IPS-NIHi11 (cell line): ENCODE results near the gene TMEM63B.
"Not testable (repeated sequence)": the region's sequence is repeated elsewhere in the genome, so short reads cannot be mapped to it uniquely, and the experiment has no call there.

ENCODE experiments used
- DNase-seq: peaks from one replicate; pipeline ENCODE4 v3.0.0; 2012; ENCODE audit warnings: mixed read lengths, low spot score

Gene TMEM63B

DNA sequence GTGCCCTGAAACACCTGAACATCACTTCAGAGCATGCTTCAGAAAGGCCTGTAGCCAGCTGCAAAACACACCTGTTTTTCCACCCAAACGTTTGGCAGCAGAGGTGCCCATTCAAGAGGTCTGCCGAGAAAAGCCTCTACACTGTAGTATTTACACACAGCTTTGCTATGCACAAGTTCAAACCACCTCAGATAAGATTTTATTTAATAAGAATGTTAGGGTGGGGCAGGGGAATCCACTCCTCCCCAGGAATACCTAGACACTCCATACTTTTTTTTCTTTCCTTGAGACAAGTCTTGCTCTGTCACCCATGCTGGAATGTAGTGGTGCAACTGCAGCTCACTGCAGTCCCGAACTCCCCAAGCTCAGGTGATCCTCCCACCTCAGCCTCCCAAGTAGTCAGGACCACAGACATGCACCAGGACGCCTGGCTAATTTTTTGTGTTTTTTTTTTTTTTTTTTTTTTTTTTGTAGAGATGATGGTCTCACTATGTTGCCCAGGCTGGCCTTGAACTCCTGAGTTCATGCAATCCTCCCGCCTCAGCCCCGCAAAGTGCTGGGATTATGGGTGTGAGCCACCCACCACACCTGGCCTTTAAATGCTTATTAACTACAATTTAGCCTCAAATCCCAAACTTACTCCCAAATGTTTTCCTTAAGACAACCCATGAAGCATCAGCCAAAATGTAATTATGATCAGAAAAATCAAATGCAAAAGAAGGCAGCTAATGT is 9.8 kb upstream of the TMEM63B start:
- no peak for DNase-seq

DNA sequence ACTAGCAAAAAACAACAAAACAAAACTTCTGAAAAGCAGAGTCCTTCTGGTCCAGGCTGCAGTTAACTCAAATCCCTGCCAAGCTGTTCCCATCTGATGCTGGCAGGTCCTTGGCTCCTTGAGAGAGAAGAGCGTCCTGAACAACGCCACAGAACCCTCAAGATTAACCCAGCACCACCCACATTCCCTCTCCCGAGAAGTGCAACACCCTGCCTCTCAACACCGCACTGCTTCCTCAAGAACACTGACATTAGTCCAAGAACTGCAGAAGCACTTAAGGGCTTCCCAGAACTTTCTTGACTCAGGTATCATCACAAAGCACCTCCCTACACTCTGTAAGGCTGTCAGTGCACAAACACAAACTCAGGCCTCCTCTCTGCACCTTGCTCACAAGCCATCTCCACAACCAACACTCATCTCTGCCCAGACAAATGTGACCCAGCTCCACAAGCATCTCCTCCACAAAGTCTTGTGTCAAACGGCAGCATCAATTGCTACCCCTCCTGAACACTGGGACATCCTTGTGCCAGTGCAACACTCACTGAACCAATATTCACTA is 7.6 kb upstream of the TMEM63B start:
- DNase-seq: no peak

- no peak for DNase-seq
Observed at GRCh38 chr6:44120692-44121443, 6.5 kb upstream of the TMEM63B start.

GRCh38 chr6:44122801-44123200 is 4.6 kb upstream of the TMEM63B start:
- no peak for DNase-seq

DNA sequence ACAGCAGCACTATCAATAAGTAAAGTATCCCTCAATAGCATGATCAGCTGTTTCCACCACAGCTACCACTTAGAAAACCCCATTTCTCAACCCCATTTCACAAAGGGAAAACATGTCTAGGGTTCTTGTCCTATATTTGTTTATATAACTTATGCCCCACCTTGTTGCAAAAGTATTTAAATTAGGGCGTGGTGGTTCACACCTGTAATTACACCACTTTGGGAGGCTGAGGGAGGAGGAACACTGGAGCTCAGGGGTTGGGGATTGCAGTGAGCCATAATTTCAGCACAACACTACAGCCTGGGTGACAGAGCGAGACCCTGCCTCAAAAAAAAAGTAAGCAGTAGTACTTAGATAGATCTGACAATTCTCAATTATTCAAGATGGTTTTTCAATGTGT is 3.8 kb upstream of the TMEM63B start:
- no peak for DNase-seq

DNA sequence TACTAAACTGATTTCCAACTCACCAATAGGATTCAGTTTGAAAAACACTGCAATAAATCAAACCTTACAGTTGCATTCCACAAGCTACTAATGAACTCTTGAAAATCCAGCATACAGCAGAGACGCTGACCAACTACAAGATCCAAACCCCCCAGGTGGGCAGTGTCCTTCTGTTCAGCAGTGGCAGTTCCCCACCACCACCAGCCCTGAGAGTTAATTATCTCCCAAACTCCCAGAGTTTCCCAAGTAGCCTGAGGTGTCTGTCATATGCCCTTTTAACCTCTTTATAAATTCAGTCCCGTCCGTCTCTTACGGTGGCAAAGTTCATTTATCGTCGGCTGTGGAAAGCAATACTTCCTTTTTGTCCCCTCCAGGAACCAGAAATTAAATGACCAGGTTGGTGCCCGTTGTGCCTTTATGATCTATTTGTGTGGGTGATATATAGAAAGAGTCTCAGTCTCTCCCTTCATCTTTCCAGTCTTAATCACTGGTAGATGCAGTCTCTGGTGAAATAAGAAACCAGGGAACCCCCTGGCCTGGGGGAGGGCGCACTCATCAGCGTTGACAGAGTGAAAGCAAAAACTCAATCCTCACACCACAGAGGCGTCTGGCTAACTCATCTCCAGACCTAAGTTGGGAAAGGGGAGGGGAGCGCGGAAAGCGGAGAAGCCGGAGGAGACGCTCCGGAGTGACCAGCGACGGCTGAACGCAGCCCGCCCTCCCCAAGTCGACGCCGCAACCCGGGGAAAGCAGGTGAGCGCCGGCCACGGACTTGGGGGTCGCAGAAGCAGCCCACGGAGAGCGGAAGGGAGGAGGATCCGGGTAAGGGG is 819 bp upstream of the TMEM63B start:
- peak; percentile 76 for DNase-seq

GRCh38 chr6:44128020-44128917 is 915 bp downstream of the TMEM63B start:
- peak; percentile 63 for DNase-seq

DNA sequence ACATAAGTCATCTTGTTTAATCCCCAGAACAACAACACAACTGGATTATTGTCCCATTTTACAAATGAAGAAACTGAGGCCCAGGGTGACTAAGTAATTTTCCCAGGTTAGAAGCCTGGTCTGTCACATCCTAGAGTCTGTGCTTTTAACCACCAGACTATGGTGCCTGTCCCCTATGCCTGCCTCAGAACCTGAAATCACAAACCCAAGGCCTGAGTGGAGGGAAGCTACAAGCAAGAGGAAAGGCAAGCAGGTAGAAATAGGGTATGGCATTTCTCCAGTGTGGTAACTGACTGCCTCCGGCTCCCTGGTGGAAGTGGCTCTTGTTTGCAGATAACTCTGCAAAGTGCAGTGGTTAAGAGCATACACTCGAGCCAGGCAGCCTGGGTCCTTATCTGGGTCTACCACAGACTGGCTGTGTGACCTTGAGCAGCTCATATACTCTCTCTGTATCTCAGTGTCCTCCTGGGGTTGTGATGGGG is 2.5 kb downstream of the TMEM63B start:
- DNase-seq: no peak

DNA sequence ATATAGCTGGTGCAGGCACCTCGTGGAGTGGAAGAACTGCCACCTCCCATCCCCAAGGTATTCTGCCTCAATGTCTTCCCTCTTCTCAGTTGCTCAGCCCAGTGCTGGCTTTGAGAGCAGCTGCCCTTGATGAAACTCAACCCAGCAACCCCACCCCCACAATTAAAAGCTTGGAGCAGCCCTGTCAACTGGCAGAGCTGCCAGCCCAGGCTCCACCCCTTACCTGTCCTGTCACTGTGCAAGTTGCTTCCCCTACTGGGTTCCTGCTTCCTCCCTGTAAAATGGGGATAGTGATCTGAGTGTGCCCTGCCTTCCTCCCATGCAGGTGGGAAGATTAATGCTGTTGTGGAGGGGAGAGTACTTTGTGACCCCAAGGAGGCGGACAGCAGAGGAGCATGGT is 4.5 kb downstream of the TMEM63B start:
- peak; percentile 48 for DNase-seq

GRCh38 chr6:44132476-44132875 is 5.1 kb downstream of the TMEM63B start:
- DNase-seq: no peak

DNA sequence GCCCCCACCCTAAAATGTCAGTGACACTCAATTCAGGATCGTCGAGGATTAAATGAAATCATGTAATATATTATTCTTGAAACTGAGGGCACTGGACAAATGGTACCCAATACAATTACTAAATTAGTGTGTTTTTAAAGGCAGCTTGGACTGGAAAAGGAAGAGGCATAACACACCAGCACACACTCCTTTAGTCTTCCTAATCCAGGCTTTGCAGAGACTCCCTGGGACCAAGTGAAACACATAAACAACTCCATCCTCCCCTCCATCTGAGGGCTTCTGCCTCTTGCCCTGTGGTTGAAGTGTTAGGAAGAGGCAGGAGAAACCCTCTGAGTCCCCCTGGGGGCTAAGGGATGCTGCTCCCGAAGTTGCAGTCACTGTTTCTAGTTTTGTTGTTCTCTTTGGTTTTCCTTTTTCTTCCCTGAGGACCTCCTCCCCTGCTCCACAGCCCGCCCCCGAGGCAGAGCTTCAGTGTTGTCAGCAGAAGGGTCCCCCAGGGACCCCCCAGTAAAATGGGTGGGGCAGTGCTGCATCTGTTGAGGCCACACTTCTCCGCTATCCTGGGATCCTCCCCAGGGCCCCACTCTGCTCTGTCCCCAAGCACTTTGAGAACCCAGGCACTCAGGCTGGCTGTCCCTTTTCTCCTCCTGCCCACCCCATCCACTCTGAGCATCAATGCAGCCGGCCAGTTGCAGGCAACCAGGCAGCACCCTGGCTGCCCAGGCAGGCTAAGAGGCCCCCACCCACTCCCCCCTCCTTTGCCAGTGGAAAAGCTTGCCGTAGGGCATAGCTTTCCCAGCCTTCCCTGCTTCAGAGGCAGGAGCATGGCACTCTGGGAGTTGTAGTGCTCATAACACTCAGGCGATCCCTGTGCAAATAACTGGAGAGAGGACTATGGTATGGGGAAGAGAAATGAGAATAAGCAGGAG is 5.9 kb downstream of the TMEM63B start:
- DNase-seq: peak; percentile 67

- no peak for DNase-seq
Observed at GRCh38 chr6:44133981-44134711, 6.8 kb downstream of the TMEM63B start.

DNA sequence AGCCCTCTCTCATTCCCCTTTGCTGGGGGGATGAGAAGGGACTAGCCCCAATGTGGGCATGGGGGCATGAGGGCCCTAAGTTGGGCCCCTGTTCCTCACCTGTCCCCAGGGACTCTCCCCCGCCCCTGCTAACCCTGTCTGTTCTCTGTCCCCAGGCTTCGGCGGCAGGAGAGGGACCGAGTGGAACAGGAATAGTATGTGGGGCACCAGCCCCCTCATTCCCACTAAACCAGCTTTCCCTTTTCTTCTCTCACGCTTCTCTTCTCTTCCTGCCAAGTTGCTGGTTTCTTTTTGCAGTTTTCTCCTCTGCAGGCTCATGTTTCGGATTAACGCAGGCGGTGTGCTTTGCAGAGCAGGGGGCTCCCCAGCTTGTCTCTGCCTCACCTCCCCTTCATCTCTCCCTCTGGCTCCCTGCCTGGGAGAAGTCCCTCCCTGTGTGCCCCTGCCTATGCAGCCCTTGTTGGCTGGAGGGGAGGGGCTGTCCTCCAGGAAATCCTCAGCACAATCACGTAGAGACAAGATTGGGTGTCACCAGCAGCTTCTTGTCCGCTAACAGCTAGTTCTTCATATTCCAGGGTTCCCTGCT is 7.9 kb downstream of the TMEM63B start:
- no peak for DNase-seq

DNA sequence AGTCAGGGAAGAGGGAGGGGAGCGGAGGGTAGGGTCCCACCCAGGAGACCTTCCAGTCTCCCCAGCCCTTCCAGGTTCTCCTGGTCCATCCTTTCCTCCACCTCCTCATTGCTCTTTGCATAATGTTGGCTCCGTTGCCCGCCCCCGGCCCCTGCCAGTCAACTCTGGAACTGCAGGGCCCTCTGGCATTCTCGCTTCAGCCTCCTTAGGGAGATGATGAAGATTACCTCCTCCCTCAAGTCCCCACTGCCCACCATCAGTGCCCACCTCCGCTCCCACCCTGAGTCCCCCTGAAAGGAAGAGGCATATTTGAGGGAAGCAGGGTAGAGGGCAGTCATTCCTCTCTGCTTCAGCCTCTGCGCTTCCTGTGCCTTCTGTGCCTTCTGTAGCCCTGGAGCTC is 8.5 kb downstream of the TMEM63B start:
- no peak for DNase-seq

GRCh38 chr6:44138717-44139350 is 11.5 kb downstream of the TMEM63B start:
- peak; percentile 45 for DNase-seq

DNA sequence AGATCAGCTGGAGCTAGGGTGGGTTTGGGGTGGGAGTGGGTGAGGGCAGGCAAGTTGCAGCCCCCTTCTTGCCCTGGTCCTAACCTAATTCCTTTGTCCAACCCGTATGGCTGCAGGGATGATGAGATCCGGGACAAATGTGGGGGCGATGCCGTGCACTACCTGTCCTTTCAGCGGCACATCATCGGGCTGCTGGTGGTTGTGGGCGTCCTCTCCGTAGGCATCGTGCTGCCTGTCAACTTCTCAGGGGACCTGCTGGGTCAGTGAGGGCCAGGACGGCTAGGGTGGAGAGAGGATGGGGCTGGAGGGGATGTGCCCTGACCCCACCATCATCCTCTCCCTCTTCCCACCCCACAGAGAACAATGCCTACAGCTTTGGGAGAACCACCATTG is 12.0 kb downstream of the TMEM63B start:
- no peak for DNase-seq

DNA sequence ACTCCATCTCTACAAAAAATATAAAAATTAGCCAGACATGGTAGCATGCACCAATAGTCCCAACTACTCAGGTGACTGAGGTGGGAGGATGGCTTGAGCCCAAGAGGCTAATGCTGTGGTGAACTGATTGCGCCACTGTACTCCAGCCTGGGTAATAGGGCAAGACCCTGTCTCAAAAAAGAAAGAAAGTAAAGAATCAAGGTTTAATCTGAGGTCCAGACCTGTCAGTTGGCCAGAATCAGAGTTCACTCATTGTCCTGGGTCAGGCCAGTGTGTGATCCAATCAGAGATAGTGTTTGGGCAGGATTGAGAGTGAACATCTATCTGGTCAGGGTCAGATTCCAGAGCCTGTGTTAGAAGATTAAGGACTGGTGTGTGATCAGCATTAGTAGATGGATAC is 15.5 kb downstream of the TMEM63B start:
- no peak for DNase-seq

GRCh38 chr6:44143731-44144130 is 16.4 kb downstream of the TMEM63B start:
- DNase-seq: no peak

- DNase-seq: not testable (repeated sequence)
Observed at GRCh38 chr6:44144536-44144935, 17.2 kb downstream of the TMEM63B start.
